ENCODE results near the gene RAP1GAP.
"Not testable (repeated sequence)": the region's sequence is repeated elsewhere in the genome, so short reads cannot be mapped to it uniquely, and the experiment has no call there.

Gene RAP1GAP

GRCh38 chr1:21631944-21632887 is 36.9 kb downstream of the RAP1GAP start:
- no peaks in the 10 kb centered on the region for H3K4me1 ChIP-seq (ENCODE audit: insufficient read depth, low read length, severe bottlenecking)
- H3K27me3 ChIP-seq (ENCODE audit: insufficient read depth, low read length) = peaks cover 15% of the 10 kb centered on the region; the same call in 1 of the 2 replicates

GRCh38 chr1:21631590-21631943 is 37.6 kb downstream of the RAP1GAP start:
- not testable (repeated sequence) for H3K36me3 ChIP-seq (ENCODE audit: insufficient read depth, low read length); H3K79me2 ChIP-seq (ENCODE audit: insufficient read depth, low read length); H3K9me3 ChIP-seq (ENCODE audit: low read length); H3K4me1 ChIP-seq (ENCODE audit: insufficient read depth, low read length, severe bottlenecking); H3K9ac ChIP-seq (ENCODE audit: low read length); H4K20me1 ChIP-seq (ENCODE audit: insufficient read depth, low read length); H3K4me2 ChIP-seq (ENCODE audit: low read length); H2AFZ ChIP-seq (ENCODE audit: low read length); H3K27ac ChIP-seq (ENCODE audit: low read depth, low read length, poor library complexity, severe bottlenecking); H3K4me3 ChIP-seq (ENCODE audit: low read depth, low read length, poor library complexity, severe bottlenecking); H3F3A ChIP-seq (ENCODE audit: insufficient read depth, low read length); H3K9me2 ChIP-seq (ENCODE audit: low read depth, low read length)
- H3K27me3 ChIP-seq (ENCODE audit: insufficient read depth, low read length) = peaks cover 15% of the 10 kb centered on the region; the same call in 1 of the 2 replicates

More at GRCh38 chr1:21631944-21632887, 36.9 kb downstream of the RAP1GAP start:
- Histone ChIP-seq H3K4me3 (ENCODE audit: low read depth, low read length, poor library complexity, severe bottlenecking) (no peak overlapping the region), H3K27ac (ENCODE audit: low read depth, low read length, poor library complexity, severe bottlenecking) (no peak overlapping the region), H2AFZ (ENCODE audit: low read length) (no peak overlapping the region), H3K9ac (ENCODE audit: low read length) (no peak overlapping the region), H3K9me3 (ENCODE audit: low read length) (no peaks in the 10 kb centered on the region), H3K9me2 (ENCODE audit: low read depth, low read length) (no peaks in the 10 kb centered on the region), H3K79me2 (ENCODE audit: insufficient read depth, low read length) (no peaks in the 10 kb centered on the region), H3K4me2 (ENCODE audit: low read length) (no peak overlapping the region), H4K20me1 (ENCODE audit: insufficient read depth, low read length) (no peaks in the 10 kb centered on the region), H3F3A (ENCODE audit: insufficient read depth, low read length) (no peaks in the 10 kb centered on the region), H3K36me3 (ENCODE audit: insufficient read depth, low read length) (no peaks in the 10 kb centered on the region)
- no peak for TF ChIP-seq EZH2 (IDR thresholded peaks at IDR 0.05; ENCODE audit: borderline replicate concordance, low read length)
- TF ChIP-seq, protein P1, sequence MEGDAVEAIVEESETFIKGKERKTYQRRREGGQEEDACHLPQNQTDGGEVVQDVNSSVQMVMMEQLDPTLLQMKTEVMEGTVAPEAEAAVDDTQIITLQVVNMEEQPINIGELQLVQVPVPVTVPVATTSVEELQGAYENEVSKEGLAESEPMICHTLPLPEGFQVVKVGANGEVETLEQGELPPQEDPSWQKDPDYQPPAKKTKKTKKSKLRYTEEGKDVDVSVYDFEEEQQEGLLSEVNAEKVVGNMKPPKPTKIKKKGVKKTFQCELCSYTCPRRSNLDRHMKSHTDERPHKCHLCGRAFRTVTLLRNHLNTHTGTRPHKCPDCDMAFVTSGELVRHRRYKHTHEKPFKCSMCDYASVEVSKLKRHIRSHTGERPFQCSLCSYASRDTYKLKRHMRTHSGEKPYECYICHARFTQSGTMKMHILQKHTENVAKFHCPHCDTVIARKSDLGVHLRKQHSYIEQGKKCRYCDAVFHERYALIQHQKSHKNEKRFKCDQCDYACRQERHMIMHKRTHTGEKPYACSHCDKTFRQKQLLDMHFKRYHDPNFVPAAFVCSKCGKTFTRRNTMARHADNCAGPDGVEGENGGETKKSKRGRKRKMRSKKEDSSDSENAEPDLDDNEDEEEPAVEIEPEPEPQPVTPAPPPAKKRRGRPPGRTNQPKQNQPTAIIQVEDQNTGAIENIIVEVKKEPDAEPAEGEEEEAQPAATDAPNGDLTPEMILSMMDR (IDR thresholded peaks at IDR 0.05; ENCODE audit: low read length) = no peak

GRCh38 chr1:21630571-21631343 is 38.4 kb downstream of the RAP1GAP start:
- Histone ChIP-seq H3K27me3 (ENCODE audit: insufficient read depth, low read length) (peaks cover 15% of the 10 kb centered on the region; the same call in 1 of the 2 replicates), H3K27ac (ENCODE audit: low read depth, low read length, poor library complexity, severe bottlenecking) (no peak overlapping the region), H3K4me1 (ENCODE audit: insufficient read depth, low read length, severe bottlenecking) (no peaks in the 10 kb centered on the region), H3K4me3 (ENCODE audit: low read depth, low read length, poor library complexity, severe bottlenecking) (no peak overlapping the region), H3K4me2 (ENCODE audit: low read length) (no peak overlapping the region), H3K9ac (ENCODE audit: low read length) (no peak overlapping the region), H3K9me2 (ENCODE audit: low read depth, low read length) (no peaks in the 10 kb centered on the region), H2AFZ (ENCODE audit: low read length) (no peak overlapping the region), H3K79me2 (ENCODE audit: insufficient read depth, low read length) (no peaks in the 10 kb centered on the region), H3K36me3 (ENCODE audit: insufficient read depth, low read length) (no peaks in the 10 kb centered on the region), H4K20me1 (ENCODE audit: insufficient read depth, low read length) (no peaks in the 10 kb centered on the region), H3F3A (ENCODE audit: insufficient read depth, low read length) (no peaks in the 10 kb centered on the region), H3K9me3 (ENCODE audit: low read length) (no peaks in the 10 kb centered on the region)
- TF ChIP-seq EZH2 (IDR thresholded peaks at IDR 0.05; ENCODE audit: borderline replicate concordance, low read length) = no peak
- TF ChIP-seq, protein P1 (IDR thresholded peaks at IDR 0.05; ENCODE audit: low read length) = no peak
